Activated gamma-delta T cell (primary cell): ENCODE results near the gene UFD1.

Experiments used
- DNase-seq: peaks from one replicate; lab custom pipeline; 2025; lab: John Stamatoyannopoulos, UW

Gene UFD1

GRCh38 chr22:19471572-19471971 is 7.4 kb downstream of the UFD1 start:
- no peak for DNase-seq

DNA sequence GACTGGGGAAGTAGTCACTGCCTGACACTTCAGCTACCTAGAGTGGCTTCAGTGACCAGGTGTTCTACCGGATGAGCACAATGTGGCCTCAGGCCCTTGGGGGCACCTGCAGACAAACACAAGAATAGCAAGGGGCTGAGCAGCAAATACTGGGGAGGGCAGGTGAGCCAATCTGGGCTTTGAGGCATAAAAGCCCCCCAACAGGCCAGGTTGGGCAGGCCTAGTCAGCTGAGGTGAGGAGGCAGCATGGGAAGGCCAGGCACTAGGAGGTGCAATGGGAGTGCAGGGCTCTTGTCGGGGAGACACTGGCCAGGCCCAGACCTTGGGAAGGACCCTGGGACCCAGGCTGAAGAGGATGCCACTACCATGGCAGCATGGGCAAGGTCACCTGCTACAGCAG is 9.0 kb downstream of the UFD1 start:
- no peak for DNase-seq

DNA sequence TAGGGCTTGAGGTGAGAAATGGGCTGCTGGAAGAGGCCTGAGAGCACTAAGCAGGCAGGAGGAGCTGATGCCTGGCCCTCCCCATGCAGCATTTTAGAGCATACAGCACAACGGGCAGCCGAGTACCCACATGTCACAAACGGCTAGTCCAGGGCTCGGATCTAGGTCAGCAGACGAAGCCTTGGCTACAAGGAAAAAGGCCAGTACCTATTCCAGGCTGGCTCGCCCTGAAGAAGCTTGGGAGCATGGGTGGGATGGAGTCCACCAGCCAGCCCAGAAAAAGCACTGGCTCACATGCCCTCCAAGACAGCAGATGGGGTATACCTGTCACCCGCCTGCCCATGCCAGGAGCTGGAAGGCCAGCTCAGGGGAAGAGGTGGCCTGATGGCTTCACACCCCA is 9.6 kb downstream of the UFD1 start:
- DNase-seq: no peak

- no peak for DNase-seq
These were observed 11.1 kb downstream of the UFD1 start for GRCh38 chr22:19467912-19468311.

GRCh38 chr22:19466848-19467752 is 11.9 kb downstream of the UFD1 start:
- no peak for DNase-seq

DNA sequence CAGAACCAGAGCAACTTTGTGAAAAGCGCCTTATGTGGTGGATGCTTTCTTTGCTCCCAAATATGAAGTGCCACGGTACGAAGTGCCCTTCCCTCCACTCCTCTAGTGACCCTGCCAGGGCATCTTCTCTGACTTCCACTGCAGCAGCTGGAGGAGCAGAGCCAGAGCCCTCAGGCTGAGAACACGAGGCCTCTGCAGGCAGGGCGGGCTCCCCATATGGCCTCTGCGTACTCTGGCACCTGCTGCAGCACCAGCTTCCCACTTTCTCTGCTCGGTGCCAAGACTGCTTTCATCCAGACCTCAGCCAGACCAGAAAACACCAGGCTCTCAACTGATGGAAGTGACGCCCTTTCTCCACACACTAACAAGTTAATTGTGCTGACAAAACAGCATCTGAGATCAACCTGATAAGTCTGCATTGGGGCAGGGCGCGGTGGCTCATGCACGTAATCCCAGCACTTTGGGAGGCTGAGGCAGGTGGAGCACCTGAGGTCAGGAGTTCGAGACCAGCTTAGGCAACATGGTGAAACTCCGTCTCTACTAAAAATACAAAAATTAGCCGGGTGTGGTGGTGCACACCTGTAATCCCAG is 12.8 kb downstream of the UFD1 start:
- DNase-seq: no peak

DNA sequence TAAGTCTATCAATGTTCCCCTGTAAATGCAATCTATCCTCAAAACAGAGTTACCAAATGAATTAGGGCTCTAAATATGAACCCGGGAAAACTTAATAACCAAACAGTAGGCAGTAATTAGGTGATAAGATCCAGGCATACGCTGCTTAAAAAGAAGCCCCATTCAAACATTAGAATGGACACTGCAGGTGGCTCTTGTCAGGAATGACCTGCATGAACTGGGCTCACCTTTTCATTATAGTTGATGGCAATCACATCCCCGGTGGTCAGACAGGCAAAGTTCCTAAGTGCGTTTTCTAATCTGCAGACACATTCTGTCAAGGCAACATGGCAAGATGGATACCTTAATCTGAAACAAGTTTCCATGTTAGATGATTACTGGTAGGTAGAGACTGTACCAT is 14.0 kb downstream of the UFD1 start:
- no peak for DNase-seq

DNA sequence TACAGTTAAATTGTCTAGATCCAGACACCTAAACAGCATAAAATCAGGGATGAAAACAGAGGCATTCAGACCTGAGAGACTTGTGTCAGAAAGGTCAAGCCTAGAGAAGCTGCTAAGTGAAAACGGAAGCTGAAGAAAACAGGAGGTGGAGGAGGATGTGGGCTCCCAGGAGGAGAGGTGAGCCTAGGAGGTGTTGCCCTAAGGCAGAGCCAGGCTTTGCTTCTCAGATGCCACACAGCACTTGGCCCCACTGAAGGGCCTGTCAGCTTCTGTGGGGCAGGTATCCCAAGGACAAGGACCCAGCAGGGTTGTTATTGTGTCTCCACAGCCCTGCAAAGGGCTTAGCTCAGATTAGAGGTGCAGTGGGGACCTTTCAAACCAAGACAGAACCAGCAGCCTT is 14.4 kb downstream of the UFD1 start:
- no peak for DNase-seq

GRCh38 chr22:19463491-19464469 is 15.2 kb downstream of the UFD1 start:
- no peak for DNase-seq

DNA sequence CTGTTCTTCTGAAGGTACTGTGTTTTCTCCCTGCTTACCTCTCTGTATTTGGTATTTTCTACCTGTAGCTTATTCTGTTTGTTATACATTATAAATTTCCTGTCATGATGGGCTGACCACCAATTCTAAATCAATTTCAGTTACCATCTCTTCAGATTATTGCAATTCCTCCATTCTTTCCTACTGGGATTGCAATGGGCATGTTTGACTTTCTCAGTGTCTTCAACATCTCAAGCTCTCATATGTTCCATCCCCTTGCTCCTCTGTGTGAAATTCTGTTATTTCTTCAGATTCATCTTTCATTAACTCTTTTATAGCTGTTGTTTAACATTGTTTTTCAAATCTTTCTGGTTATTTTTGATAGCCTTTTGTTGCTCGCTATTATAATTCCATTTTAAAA is 16.0 kb downstream of the UFD1 start:
- no peak for DNase-seq

GRCh38 chr22:19461506-19461905 is 17.5 kb downstream of the UFD1 start:
- DNase-seq: no peak

DNA sequence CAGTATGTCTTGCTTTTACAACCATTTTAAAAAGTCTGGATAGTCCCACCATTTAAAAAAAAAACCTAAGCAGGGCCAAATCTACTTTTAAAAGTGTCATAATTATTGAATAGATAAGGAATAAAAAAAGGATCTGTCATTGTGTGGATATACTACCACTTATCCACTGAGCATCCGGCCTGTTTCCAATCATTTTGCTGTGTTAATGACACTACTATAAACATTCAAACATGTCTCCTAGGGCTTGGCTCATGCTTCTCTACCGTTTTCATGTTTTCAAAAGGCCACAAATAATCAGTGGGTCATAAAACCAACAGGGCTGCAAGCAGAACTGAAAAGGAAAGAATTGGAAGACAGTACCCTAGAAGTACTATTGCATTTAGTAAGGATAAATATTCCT is 19.0 kb downstream of the UFD1 start:
- no peak for DNase-seq

GRCh38 chr22:19457828-19458428 is 21.1 kb downstream of the UFD1 start:
- DNase-seq: no peak

DNA sequence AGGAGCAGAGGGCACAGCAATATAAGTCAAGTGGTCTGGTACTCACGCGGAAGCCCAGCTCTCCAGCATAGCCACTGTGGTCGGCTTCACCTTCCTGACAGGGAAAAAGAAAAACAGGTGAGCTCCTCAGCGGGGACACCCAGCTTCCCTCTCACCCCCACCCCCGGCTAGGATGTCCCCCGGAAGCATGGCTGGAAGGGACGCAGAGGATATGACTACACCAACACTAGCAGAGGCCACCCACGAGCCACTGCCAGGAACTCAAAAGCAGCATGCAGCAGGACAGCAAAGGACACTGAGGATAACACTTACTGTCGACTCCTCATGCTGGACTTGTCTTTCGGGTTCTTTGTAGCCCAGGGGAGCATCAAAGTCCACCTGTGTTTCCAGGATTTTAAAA is 22.5 kb downstream of the UFD1 start:
- no peak for DNase-seq

DNA sequence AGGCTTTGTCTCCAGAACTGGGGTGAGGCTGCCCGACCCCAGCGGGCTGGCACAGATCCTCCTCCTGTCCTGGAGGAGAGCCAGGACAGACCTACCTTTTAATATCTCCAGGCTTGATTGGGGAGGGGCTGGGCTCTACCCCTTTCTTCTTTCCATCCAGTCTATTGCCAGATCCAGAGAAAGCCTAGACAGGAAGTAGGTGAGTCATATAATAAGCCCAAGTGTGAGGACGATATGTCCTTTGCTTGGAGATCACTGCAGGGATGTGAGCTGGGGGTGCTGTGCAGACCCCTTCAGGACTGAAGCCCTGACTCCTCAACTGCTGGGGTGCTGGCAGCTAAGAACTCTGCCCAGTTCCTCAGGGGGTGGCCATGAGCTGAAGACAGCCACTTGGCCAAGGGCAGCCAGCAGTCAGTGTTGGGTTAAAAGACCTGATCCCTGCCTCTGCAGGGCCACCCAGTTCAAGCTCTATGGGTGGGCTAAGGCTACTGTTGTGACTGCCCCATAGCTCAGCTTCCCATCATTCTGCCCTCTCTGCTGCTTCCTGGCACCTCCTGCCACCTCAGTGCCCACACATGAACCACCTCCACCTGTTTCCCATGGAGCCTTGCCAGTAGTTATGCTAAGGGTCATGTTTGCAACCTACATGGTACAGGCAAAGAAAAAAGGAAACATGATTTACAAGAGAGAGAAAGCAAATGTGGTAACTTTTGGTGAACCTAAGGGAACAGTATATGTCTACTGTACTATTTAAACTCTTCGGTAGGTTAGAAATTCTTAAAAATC is 23.2 kb downstream of the UFD1 start:
- no peak for DNase-seq

GRCh38 chr22:19455033-19455432 is 24.0 kb downstream of the UFD1 start:
- no peak for DNase-seq

GRCh38 chr22:19454156-19454555 is 24.8 kb downstream of the UFD1 start:
- no peak for DNase-seq

- no peak for DNase-seq
These were observed 25.3 kb downstream of the UFD1 start for GRCh38 chr22:19453718-19454117.

- no peak for DNase-seq
These were observed 27.4 kb downstream of the UFD1 start for GRCh38 chr22:19451570-19451969.

DNA sequence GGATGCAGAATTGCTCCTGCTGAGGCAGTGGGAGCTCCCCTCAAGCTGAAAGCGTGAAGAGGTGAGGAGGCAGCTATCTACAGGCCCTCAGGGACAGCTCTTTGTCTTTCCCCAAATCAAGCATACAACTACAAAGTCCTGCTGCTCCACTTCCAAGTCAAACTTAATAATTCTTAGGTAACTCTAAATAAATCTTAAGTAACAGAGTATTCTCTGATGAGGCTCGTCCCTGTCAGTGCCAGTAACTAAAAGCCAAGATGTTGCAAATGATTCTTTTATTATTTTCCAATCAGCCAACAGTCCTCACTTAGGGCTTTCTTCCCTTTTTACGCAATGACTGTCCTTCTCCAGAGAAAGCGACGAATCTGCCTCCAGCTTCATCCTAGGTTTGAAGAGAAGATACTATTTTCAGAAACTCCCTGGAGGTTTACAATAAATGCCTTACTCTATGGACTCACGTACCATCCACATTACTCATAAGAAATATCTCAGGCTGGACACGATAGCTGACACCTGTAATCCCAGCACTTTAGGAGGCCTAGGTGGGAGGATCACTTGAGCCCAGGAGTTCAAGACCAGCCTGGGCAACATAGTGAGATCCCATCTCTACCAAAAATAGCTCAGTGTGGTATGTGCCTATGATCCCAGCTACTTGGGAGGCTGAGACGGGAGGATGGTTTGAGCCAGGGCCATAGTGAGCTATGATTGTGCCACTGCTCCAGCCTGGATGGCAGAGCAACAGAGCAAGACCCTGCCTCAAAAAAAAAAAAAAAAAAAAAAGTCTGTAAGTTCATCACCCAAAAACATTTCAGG is 28.4 kb downstream of the UFD1 start:
- no peak for DNase-seq
